Kidney (tissue), 14 donors: ENCODE measurements around the gene BANF1. TPM values are rescaled to one million over a fixed set of nuclear protein-coding genes. Genes with fewer than 3 reads are reported as not detected.
"Not testable (repeated sequence)": the region's sequence is repeated elsewhere in the genome, so short reads cannot be mapped to it uniquely, and the experiment has no call there.

Experiments
- DNase-seq, 5 donors: peaks; one replicate each; pipeline ENCODE4 v3.0.0-alpha.2; 2013 to 2020
- FAIRE-seq: peaks from 2 replicates; lab custom pipeline; 2012; peaks lifted over from hg19 to GRCh38; lab: Jason Lieb, UNC
- H3K27ac ChIP-seq, 2 donors: one replicate each; pipeline ENCODE4 v1.7.0; 2013; ENCODE audit warnings: low read depth in 2 of 2, low read length in 2 of 2, inconsistent platforms in 1 of 2
- H3K27me3 ChIP-seq: one replicate; pipeline ENCODE4 v1.7.1; 2013; ENCODE audit warnings: low read length, inconsistent platforms; ENCODE audit not compliant: control insufficient read depth, insufficient read depth
- H3K36me3 ChIP-seq, 3 donors: one replicate each; pipeline versions ENCODE4 v1.7.0 to v1.7.1; 2013; ENCODE audit warnings: low read length in 3 of 3, control low read depth in 1 of 3, inconsistent platforms in 1 of 3; ENCODE audit not compliant: insufficient read depth in 3 of 3, control insufficient read depth in 2 of 3
- H3K4me1 ChIP-seq, 3 donors: one replicate each; pipeline versions ENCODE4 v1.7.0 to v1.7.1; 2013; ENCODE audit warnings: low read length in 3 of 3, inconsistent platforms in 1 of 3, low read depth in 1 of 3; ENCODE audit not compliant: control insufficient read depth in 2 of 3, insufficient read depth in 2 of 3
- H3K4me3 ChIP-seq, 3 donors: one replicate each; pipeline versions ENCODE4 v1.7.0 to v1.8.1; 2013; ENCODE audit warnings: low read length in 3 of 3, control low read depth in 1 of 3, inconsistent platforms in 1 of 3
- H3K9ac ChIP-seq, 3 donors: one replicate each; pipeline versions ENCODE4 v1.7.0 to v1.7.1; 2013; ENCODE audit warnings: low read length in 3 of 3, control low read depth in 1 of 3, inconsistent platforms in 1 of 3
- H3K9me3 ChIP-seq, 3 donors: one replicate each; pipeline versions ENCODE4 v1.7.0 to v1.7.1; 2013; ENCODE audit warnings: low read length in 3 of 3, control low read depth in 1 of 3, inconsistent platforms in 1 of 3; ENCODE audit not compliant: control insufficient read depth in 2 of 3, insufficient read depth in 1 of 3
- intact Hi-C: fragments of 100-400 bp; cut with DNase I; formaldehyde crosslinking; loops from one replicate; pipeline ENCODE4 v1.11.1; 2022
- polyA plus RNA-seq: library from polyadenylated mRNA; stranded (reverse); fragments of 350-450 nt; fragmentation: Illumina TruSeq; extraction: RNeasy Lipid Tissue Mini Kit (QIAGEN cat#74804); gene quantifications from one replicate; pipeline ENCODE4 v1.2.3, GENCODE V29; 2014; ENCODE audit warnings: low read depth, low replicate concordance; ENCODE audit not compliant: insufficient read depth
- total RNA-seq: library from RNA; stranded (reverse); fragmentation: NEBNext Ultra II Directional; extraction: Animal tissue kit (Norgen Biotek cat#: 25700); gene quantifications from one replicate; pipeline ENCODE4 v1.2.1, GENCODE V29; 2021
- TF ChIP-seq, protein P1 (sequence below): IDR thresholded peaks from 3 replicates; pipeline ENCODE4 v1.5.1; 2012; ENCODE audit warnings: mild to moderate bottlenecking, moderate library complexity, borderline replicate concordance; ENCODE audit not compliant: insufficient read depth; ENCODE audit errors: extremely low read depth
- donor health status: control.
- donor health status: control.
- donor health status: control.
- donor health status: control.
- donor health status: control.
- donor health status: DM: yes; HTN: yes; CAD: no.
- donor health status: Normal renal cell carcinoma (clear cell type).

Gene BANF1
- total and polyA plus RNA-seq, 2 donors from 2014 or later: 181 to 186 TPM

DNA sequence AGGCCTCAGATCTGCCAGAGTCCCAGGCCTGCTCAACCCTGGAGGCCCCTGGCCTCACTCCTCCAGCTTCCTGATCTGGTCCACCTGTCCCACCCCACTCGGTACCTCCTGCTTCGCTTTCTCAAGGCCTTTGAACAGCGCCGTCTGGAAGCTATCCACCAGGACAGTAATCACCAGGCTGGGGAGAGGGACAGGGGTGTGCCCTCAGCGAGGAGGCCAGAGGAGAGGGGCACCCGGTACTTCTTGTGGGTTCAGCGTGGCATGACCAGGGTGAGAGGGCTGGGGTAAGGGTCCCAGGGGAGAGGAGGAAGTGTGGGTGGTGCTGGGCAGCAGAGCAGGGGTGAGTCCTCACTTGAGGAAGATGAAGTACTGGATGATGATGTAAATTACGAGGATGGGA, 17.9 kb downstream of the BANF1 start:
- no peak for FAIRE-seq
- no peak overlapping the region for H3K9ac ChIP-seq
- DNase-seq: no peak
- H3K27me3 ChIP-seq: no peaks in the 10 kb centered on the region
- no peaks in the 10 kb centered on the region for H3K36me3 ChIP-seq
- TF ChIP-seq, protein P1, sequence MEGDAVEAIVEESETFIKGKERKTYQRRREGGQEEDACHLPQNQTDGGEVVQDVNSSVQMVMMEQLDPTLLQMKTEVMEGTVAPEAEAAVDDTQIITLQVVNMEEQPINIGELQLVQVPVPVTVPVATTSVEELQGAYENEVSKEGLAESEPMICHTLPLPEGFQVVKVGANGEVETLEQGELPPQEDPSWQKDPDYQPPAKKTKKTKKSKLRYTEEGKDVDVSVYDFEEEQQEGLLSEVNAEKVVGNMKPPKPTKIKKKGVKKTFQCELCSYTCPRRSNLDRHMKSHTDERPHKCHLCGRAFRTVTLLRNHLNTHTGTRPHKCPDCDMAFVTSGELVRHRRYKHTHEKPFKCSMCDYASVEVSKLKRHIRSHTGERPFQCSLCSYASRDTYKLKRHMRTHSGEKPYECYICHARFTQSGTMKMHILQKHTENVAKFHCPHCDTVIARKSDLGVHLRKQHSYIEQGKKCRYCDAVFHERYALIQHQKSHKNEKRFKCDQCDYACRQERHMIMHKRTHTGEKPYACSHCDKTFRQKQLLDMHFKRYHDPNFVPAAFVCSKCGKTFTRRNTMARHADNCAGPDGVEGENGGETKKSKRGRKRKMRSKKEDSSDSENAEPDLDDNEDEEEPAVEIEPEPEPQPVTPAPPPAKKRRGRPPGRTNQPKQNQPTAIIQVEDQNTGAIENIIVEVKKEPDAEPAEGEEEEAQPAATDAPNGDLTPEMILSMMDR: no peak
- H3K9me3 ChIP-seq: no peaks in the 10 kb centered on the region
- no peaks in the 10 kb centered on the region for H3K4me1 ChIP-seq
- intact Hi-C loops: no loop called here
- no peak overlapping the region for H3K4me3 ChIP-seq
- H3K27ac ChIP-seq: no peak overlapping the region

DNA sequence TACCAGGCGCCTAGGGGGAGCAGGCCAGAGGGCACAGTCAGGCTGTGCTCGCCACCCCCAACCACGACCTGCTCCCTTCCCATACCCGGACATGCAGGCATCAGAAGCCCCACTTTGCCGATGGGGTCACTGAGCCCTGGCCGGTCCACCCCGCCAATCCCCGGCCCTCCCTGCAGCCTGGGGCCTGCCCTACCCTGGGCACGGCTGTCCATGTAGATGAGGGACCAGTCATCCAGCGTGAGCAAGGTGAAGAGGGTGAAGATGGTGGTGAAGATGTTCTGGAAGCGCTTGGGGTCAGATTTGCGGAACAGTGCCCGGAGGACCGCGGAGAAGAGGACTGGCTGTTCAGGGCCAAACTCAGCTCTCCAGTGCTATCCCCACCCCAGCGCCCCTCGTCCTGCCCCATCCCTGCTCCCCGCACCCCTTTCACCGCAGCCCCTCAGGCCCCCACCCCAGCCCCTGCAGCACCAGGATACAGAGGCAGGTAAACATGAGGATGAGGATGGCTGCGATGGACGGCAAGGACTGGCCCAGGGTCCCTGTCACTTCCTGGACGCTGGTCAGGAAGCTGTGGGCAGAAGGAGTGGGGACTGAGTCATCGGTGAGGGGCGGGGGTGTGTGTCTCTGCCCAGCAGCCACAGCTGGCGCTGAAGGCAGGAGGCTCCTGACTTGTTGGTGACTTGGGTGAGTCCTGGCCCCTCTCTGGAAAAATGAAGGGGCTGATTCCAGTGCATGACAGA, 18.5 kb downstream of the BANF1 start:
- Histone ChIP-seq H3K36me3 (no peaks in the 10 kb centered on the region), H3K27ac (no peak overlapping the region), H3K9me3 (no peaks in the 10 kb centered on the region), H3K27me3 (no peaks in the 10 kb centered on the region), H3K9ac (no peak overlapping the region), H3K4me3 (no peak overlapping the region), H3K4me1 (no peaks in the 10 kb centered on the region)
- DNase-seq: no peak
- intact Hi-C loops: no loop called here
- FAIRE-seq: no peak
- TF ChIP-seq, protein P1: no peak

DNA sequence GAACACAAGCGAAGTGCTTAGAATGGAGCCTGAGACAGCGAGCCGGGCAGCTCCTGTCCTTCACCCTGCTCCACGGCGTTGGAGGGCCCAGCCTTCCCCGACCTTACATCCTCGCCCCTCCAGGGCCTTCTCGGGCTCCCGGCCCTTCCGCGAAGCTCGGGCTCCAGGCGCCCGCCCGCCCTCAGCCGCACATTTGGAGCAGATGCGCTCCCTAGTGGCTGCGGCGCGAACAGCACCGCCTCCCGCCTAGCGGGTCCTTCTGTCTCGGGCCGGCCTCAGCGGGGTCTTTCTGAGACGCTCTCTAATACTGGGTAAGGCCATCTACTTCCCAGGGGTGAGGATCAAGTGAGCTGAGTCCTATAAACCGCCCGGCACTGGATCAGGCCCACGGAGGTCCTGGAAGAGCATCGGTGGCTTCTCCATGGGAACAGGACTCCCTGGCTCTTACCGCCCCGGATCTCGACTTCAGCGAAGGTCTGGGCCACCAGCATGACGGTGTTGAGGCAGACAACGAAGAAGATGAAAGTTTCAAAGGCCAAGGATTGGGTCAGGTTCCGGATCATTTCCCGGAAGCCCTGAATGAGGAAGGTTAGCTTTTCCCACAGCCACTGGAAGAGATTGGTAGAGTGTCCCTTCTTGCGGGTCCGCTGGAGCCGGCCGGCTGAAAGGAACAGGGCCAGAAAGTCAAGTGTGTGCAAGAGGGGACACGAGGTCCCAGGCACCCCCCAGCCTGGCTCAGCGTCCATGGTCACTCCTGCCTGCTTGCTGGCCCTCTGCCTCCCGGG, 20.3 kb downstream of the BANF1 start:
- Histone ChIP-seq H3K27ac (no peak overlapping the region), H3K27me3 (no peaks in the 10 kb centered on the region), H3K4me3 (no peak overlapping the region), H3K4me1 (no peaks in the 10 kb centered on the region), H3K36me3 (no peaks in the 10 kb centered on the region), H3K9me3 (no peaks in the 10 kb centered on the region), H3K9ac (peak overlapping the region in 1 of 3 donors; percentile 19)
- intact Hi-C loops: no loop called here
- DNase-seq (peak; percentile 68 to 88 (median 75)), FAIRE-seq (no peak)
- TF ChIP-seq, protein P1: peak; percentile 86

DNA sequence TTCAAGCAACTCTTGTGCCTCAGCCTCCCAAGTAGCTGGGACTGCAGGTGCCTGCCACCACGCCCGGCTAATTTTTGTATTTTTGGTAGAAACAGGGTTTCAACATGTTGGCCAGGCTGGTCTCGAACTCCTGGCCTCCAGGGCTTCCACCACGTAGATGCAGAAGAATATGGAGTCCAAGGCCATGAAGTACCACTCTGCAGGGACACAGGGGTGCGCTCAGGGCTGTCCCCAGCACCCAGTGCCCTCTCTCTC, 20.8 kb downstream of the BANF1 start:
- H3K36me3 ChIP-seq, intact Hi-C loops, H3K9ac ChIP-seq, FAIRE-seq, DNase-seq, H3K27me3 ChIP-seq, H3K4me3 ChIP-seq, H3K9me3 ChIP-seq, H3K27ac ChIP-seq, H3K4me1 ChIP-seq: not testable (repeated sequence)
